Panc1 (cell line): ENCODE data around the gene ITPR2. TPM values are rescaled to one million over a fixed set of nuclear protein-coding genes. Genes with fewer than 3 reads are reported as not detected.

Experiments used
- ATAC-seq: fragments of 200-7000 bp; cut with Tn5 transposase; 2 replicates; pipeline ENCODE4 v1.9.1; 2020; ENCODE audit warnings: mild to moderate bottlenecking, moderate library complexity
- BruUV-seq: library from RNA; stranded (reverse); fragments of 400-500 nt; replicated peaks from 2 replicates; lab custom pipeline; 2021; lab: Mats Ljungman, UMichigan
- CTCF ChIA-PET: fragments of 300-600 bp; sonication (Branson Sonifier 250); formaldehyde crosslinking; loops from one replicate; lab custom pipeline; 2022; ENCODE audit warnings: antibody characterized with exemption; lab: Charles Lee
- POLR2A ChIA-PET: fragments of 300-600 bp; sonication (Branson Sonifier 250); formaldehyde crosslinking; loops from one replicate; lab custom pipeline; 2022; ENCODE audit warnings: antibody characterized with exemption; lab: Charles Lee
- DNase-seq: peaks from one replicate; pipeline ENCODE4 v3.0.0-alpha.2; 2010; ENCODE audit warnings: low read depth, low spot score
- H3K27ac ChIP-seq: 2 replicates; pipeline ENCODE4 v1.5.1; 2011; ENCODE audit warnings: mild to moderate bottlenecking, low read length, inconsistent platforms
- H3K27me3 ChIP-seq: fragments of 200-500 bp; sonication (Bioruptor generic); 2 replicates; pipeline ENCODE4 v1.6.0; 2014; ENCODE audit warnings: low read length, inconsistent platforms; ENCODE audit not compliant: control insufficient read depth, insufficient read depth
- H3K36me3 ChIP-seq: fragments of 200-500 bp; sonication (Bioruptor generic); 2 replicates; pipeline ENCODE4 v1.5.1; 2014; ENCODE audit warnings: inconsistent platforms, mild to moderate bottlenecking, low read length, moderate library complexity; ENCODE audit not compliant: control insufficient read depth, insufficient read depth
- H3K4me1 ChIP-seq: 2 replicates; pipeline ENCODE4 v1.5.1; 2011; ENCODE audit warnings: inconsistent platforms, mild to moderate bottlenecking, low read length, moderate library complexity; ENCODE audit not compliant: control insufficient read depth, insufficient read depth
- H3K4me3 ChIP-seq, 2 experiments: 2 replicates each; pipeline ENCODE4 v1.5.1; 2011 to 2012; ENCODE audit warnings: low read depth in 2 of 2, low read length in 2 of 2, mild to moderate bottlenecking in 2 of 2, inconsistent platforms in 1 of 2, moderate library complexity in 1 of 2
- H3K9me3 ChIP-seq: fragments of 200-500 bp; sonication (Bioruptor generic); 2 replicates; pipeline ENCODE4 v1.5.1; 2014; ENCODE audit warnings: low read depth, mild to moderate bottlenecking, inconsistent platforms, low read length, moderate library complexity; ENCODE audit not compliant: control insufficient read depth, insufficient read depth
- POLR2AphosphoS5 ChIP-seq: IDR thresholded peaks from 2 replicates; pipeline ENCODE4 v1.6.1; 2012; ENCODE audit warnings: mild to moderate bottlenecking, low read depth, low read length, moderate library complexity
- SIN3A ChIP-seq: IDR thresholded peaks from 2 replicates; pipeline ENCODE4 v1.6.1; 2012; ENCODE audit warnings: low read depth, mild to moderate bottlenecking, low read length, moderate library complexity, borderline replicate concordance; ENCODE audit not compliant: insufficient read depth
- TCF7L2 ChIP-seq: IDR thresholded peaks from 2 replicates; pipeline ENCODE4 v1.6.1; 2011; ENCODE audit warnings: mild to moderate bottlenecking, low read depth, low read length, inconsistent platforms
- in situ Hi-C: cut with HindIII; loops from 2 replicates; pipeline ENCODE4 v1.10.0; 2016; ENCODE audit warnings: low sequenced_read_pairs, low pct_unique_long_range_greater_than_20kb
- intact Hi-C: fragments of 100-400 bp; cut with micrococcal nuclease; formaldehyde crosslinking; loops from one replicate; pipeline ENCODE4 v1.10.0; 2022; ENCODE audit not compliant: unreplicated experiment
- total RNA-seq: library from RNA; stranded (reverse); gene quantifications from one replicate; pipeline ENCODE4 v1.2.1, GENCODE V29; 2021; ENCODE audit not compliant: unreplicated experiment
- TF ChIP-seq, protein P1 (sequence below): fragments of 450-650 bp; IDR thresholded peaks from 2 replicates; pipeline ENCODE4 v1.5.1; 2017; ENCODE audit warnings: mild to moderate bottlenecking
- TF ChIP-seq, protein P2 (sequence below), 2 experiments: IDR thresholded peaks; 2 replicates each; pipeline ENCODE4 v1.6.1; 2011 to 2012; ENCODE audit warnings: low read depth in 2 of 2, control low read depth in 1 of 2, low read length in 1 of 2, mild to moderate bottlenecking in 1 of 2, moderate library complexity in 1 of 2; ENCODE audit not compliant: insufficient read depth in 1 of 2

ITPR2 gene
- total RNA-seq, 1 experiment from 2014 or later, result 41.8 TPM

DNA sequence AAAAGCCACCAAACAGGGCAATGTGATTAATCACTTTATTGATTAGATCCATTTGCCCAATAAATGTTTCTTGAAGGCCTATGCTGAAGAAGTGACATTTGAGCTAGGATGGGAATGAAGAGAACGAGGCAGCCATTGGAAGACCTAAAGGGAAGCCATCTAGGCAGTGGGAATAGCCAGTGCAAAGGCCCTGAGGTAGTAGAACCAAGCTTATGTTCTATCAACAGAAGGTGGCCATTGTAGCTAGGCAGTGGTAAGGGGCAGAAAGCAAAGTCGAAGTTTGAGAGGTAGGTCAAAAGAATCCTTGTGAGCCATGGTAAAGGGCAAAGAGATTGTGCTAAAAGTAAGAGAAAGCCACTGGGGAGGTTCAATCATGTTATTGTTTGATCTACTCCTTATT is 173.1 kb downstream of the ITPR2 start:
- DNase-seq (no peak), ATAC-seq (no peak)
- BruUV-seq, result no TSS peak
- Histone ChIP-seq H3K36me3 (no peaks in the 10 kb centered on the region; the same call in 1 of the 2 replicates), H3K27me3 (no peaks in the 10 kb centered on the region), H3K27ac (no peak overlapping the region), H3K4me3 (no peak overlapping the region), H3K4me1 (no peaks in the 10 kb centered on the region), H3K9me3 (no peaks in the 10 kb centered on the region)
- ChIA-PET POLR2A (no interaction called here), CTCF (no interaction called here)
- in situ Hi-C loops, result no loop called here
- TF ChIP-seq, protein P1, sequence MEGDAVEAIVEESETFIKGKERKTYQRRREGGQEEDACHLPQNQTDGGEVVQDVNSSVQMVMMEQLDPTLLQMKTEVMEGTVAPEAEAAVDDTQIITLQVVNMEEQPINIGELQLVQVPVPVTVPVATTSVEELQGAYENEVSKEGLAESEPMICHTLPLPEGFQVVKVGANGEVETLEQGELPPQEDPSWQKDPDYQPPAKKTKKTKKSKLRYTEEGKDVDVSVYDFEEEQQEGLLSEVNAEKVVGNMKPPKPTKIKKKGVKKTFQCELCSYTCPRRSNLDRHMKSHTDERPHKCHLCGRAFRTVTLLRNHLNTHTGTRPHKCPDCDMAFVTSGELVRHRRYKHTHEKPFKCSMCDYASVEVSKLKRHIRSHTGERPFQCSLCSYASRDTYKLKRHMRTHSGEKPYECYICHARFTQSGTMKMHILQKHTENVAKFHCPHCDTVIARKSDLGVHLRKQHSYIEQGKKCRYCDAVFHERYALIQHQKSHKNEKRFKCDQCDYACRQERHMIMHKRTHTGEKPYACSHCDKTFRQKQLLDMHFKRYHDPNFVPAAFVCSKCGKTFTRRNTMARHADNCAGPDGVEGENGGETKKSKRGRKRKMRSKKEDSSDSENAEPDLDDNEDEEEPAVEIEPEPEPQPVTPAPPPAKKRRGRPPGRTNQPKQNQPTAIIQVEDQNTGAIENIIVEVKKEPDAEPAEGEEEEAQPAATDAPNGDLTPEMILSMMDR, result no peak
- no peak for TF ChIP-seq POLR2AphosphoS5
- TF ChIP-seq, protein P2, sequence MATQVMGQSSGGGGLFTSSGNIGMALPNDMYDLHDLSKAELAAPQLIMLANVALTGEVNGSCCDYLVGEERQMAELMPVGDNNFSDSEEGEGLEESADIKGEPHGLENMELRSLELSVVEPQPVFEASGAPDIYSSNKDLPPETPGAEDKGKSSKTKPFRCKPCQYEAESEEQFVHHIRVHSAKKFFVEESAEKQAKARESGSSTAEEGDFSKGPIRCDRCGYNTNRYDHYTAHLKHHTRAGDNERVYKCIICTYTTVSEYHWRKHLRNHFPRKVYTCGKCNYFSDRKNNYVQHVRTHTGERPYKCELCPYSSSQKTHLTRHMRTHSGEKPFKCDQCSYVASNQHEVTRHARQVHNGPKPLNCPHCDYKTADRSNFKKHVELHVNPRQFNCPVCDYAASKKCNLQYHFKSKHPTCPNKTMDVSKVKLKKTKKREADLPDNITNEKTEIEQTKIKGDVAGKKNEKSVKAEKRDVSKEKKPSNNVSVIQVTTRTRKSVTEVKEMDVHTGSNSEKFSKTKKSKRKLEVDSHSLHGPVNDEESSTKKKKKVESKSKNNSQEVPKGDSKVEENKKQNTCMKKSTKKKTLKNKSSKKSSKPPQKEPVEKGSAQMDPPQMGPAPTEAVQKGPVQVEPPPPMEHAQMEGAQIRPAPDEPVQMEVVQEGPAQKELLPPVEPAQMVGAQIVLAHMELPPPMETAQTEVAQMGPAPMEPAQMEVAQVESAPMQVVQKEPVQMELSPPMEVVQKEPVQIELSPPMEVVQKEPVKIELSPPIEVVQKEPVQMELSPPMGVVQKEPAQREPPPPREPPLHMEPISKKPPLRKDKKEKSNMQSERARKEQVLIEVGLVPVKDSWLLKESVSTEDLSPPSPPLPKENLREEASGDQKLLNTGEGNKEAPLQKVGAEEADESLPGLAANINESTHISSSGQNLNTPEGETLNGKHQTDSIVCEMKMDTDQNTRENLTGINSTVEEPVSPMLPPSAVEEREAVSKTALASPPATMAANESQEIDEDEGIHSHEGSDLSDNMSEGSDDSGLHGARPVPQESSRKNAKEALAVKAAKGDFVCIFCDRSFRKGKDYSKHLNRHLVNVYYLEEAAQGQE (IDR thresholded peaks at IDR 0.05; ENCODE audit: insufficient read depth in 1 of 2, low read depth in 2 of 2, low read length in 1 of 2), result no peak
- TF ChIP-seq TCF7L2, result no peak
- no peak for TF ChIP-seq SIN3A
- intact Hi-C loops, result no loop called here

DNA sequence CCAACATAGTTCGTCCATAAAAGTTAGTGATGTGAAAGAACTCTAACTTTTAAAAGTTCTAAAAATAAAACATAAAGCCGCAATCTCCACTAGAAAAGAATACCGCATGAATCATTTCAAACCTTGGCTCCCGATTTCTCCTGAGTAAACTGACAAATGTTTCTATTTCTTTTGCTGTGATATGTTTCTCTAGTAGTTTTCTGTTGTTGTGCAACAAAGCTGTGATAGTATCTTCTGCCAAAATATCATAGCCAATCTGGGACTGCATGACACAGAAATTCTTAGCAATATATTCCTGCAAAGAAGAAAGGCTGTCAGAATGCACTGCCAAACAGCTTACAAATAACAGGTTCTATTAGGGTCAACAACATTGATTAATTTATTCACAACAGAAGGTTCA is 174.0 kb downstream of the ITPR2 start:
- BruUV-seq, result no TSS peak
- intact Hi-C loops (no loop called here), in situ Hi-C loops (no loop called here)
- TF ChIP-seq, protein P1, result no peak
- TF ChIP-seq, protein P2 (IDR thresholded peaks at IDR 0.05; ENCODE audit: insufficient read depth in 1 of 2, low read depth in 2 of 2, low read length in 1 of 2), result no peak
- TF ChIP-seq SIN3A (no peak), TCF7L2 (no peak), POLR2AphosphoS5 (no peak)
- ATAC-seq (no peak), DNase-seq (no peak)
- POLR2A ChIA-PET, result no interaction called here
- Histone ChIP-seq H3K4me3 (no peak overlapping the region), H3K4me1 (no peaks in the 10 kb centered on the region), H3K27me3 (no peaks in the 10 kb centered on the region), H3K27ac (no peak overlapping the region), H3K36me3 (no peaks in the 10 kb centered on the region; the same call in 1 of the 2 replicates), H3K9me3 (no peaks in the 10 kb centered on the region)
- CTCF ChIA-PET, result no interaction called here
